HepG2 (cell line): ENCODE data around the gene CACNA1D. TPM values are rescaled to one million over a fixed set of nuclear protein-coding genes. Genes with fewer than 3 reads are reported as not detected.

Source experiments
- ATAC-seq: fragments of 200-7000 bp; cut with Tn5 transposase; 3 replicates; pipeline ENCODE4 v1.9.1; 2020; ENCODE audit warnings: mild to moderate bottlenecking, moderate library complexity
- BruUV-seq: library from RNA; stranded (reverse); fragments of 400-500 nt; replicated peaks from 2 replicates; lab custom pipeline; 2021; lab: Mats Ljungman, UMichigan
- CTCF ChIA-PET: fragments of 300-600 bp; formaldehyde crosslinking; extraction: SDS; loops from one replicate; lab custom pipeline; 2021; ENCODE audit warnings: low total read pairs, inconsistent platforms, low intra/inter-chr PET ratio; lab: Yijun Ruan, JAX
- POLR2A ChIA-PET: fragments of 350-600 bp; sonication (Branson Sonifier 250); formaldehyde crosslinking; loops from one replicate; lab custom pipeline; 2020; ENCODE audit warnings: antibody characterized with exemption, inconsistent platforms; lab: Yijun Ruan, JAX
- DNase-seq: peaks from one replicate; pipeline ENCODE4 v3.0.0-alpha.2; 2015; ENCODE audit warnings: low spot score
- FAIRE-seq: peaks from 3 replicates; lab custom pipeline; 2011; peaks lifted over from hg19 to GRCh38; lab: Jason Lieb, UNC
- H2AFZ ChIP-seq: one replicate; pipeline ENCODE4 v1.6.1; 2011; ENCODE audit warnings: low read length, inconsistent platforms
- H3K27ac ChIP-seq: fragments of 300-600 bp; 3 replicates; pipeline ENCODE4 v1.8.0; 2011; ENCODE audit warnings: mixed run types, mild to moderate bottlenecking, mixed read lengths, low read length, inconsistent platforms; ENCODE audit not compliant: insufficient read depth; ENCODE audit errors: extremely low read length
- H3K27me3 ChIP-seq, 2 experiments: fragments of 200-600 bp in 1 of 2; 2 replicates in 1 of 2; 3 replicates in 1 of 2; pipeline versions ENCODE4 v1.6.0 to v1.8.0; 2011; ENCODE audit warnings: low read length in 2 of 2, mild to moderate bottlenecking in 2 of 2, moderate library complexity in 2 of 2, inconsistent platforms in 1 of 2; ENCODE audit not compliant: insufficient read depth in 2 of 2, control insufficient read depth in 1 of 2
- H3K36me3 ChIP-seq, 2 experiments: fragments of 200-600 bp in 1 of 2; replicated peaks in 1 of 2; 2 replicates in 1 of 2; 3 replicates in 1 of 2; pipeline versions ENCODE4 v1.5.1 to v1.8.0; 2011; ENCODE audit warnings: low read length in 2 of 2, inconsistent platforms in 1 of 2; ENCODE audit not compliant: insufficient read depth in 2 of 2, control insufficient read depth in 1 of 2
- H3K4me1 ChIP-seq: 2 replicates; pipeline ENCODE4 v1.5.1; 2012; ENCODE audit warnings: low read length, inconsistent platforms; ENCODE audit not compliant: insufficient read depth
- H3K4me2 ChIP-seq: 2 replicates; pipeline ENCODE4 v1.6.0; 2011; ENCODE audit warnings: low read depth, low read length, inconsistent platforms
- H3K4me3 ChIP-seq, 3 experiments: fragments of 200-600 bp in 1 of 3; sonication (generic), shearing (Covaris generic) in 1 of 3; replicated peaks in 1 of 3; 2 replicates each; pipeline ENCODE4 v1.5.1; 2011 to 2016; ENCODE audit warnings: low read length in 3 of 3, inconsistent platforms in 2 of 3, low read depth in 2 of 3, mild to moderate bottlenecking in 2 of 3, control low read depth in 1 of 3, mixed read lengths in 1 of 3; ENCODE audit not compliant: insufficient read depth in 1 of 3
- H3K79me2 ChIP-seq: one replicate; pipeline ENCODE4 v1.6.1; 2011; ENCODE audit warnings: low read length, inconsistent platforms; ENCODE audit not compliant: insufficient read depth
- H3K9ac ChIP-seq: 2 replicates; pipeline ENCODE4 v1.6.0; 2011; ENCODE audit warnings: mild to moderate bottlenecking, low read depth, low read length, inconsistent platforms; ENCODE audit not compliant: insufficient read depth
- H3K9me3 ChIP-seq: 2 replicates; pipeline ENCODE4 v1.5.1; 2012; ENCODE audit warnings: mild to moderate bottlenecking, low read length
- H4K20me1 ChIP-seq: 2 replicates; pipeline ENCODE4 v1.6.0; 2011; ENCODE audit warnings: inconsistent platforms, mild to moderate bottlenecking, low read length, moderate library complexity; ENCODE audit not compliant: insufficient read depth
- BORCS8-MEF2B ChIP-seq: sonication (generic); formaldehyde crosslinking; IDR thresholded peaks from 2 replicates; pipeline ENCODE4 v1.8.0; 2022; ENCODE audit warnings: mild to moderate bottlenecking, missing genetic modification reagents
- FOXM1 ChIP-seq: sonication (generic); formaldehyde crosslinking; IDR thresholded peaks from 2 replicates; pipeline ENCODE4 v1.5.0; 2020; ENCODE audit warnings: missing genetic modification reagents
- KDM2A ChIP-seq: sonication (generic); formaldehyde crosslinking; IDR thresholded peaks from 2 replicates; pipeline ENCODE4 v1.4.0; 2020; ENCODE audit warnings: low read depth, missing genetic modification reagents, borderline replicate concordance
- KLF11 ChIP-seq: IDR thresholded peaks from 2 replicates; pipeline ENCODE4 v1.6.1; 2016; ENCODE audit warnings: missing compliant biosample characterization
- MAFG ChIP-seq: sonication (generic); formaldehyde crosslinking; IDR thresholded peaks from 2 replicates; pipeline ENCODE4 v1.5.1; 2020; ENCODE audit warnings: mild to moderate bottlenecking, missing genetic modification reagents
- PAF1 ChIP-seq: IDR thresholded peaks from 2 replicates; pipeline ENCODE4 v1.6.1; 2016; ENCODE audit warnings: missing genetic modification reagents, missing compliant biosample characterization
- POLR2A ChIP-seq, 2 experiments: IDR thresholded peaks; 2 replicates each; pipeline ENCODE4 v1.6.1; 2011; ENCODE audit warnings: low read depth in 2 of 2, low read length in 2 of 2, mild to moderate bottlenecking in 1 of 2, moderate library complexity in 1 of 2; ENCODE audit not compliant: insufficient read depth in 1 of 2
- POLR2AphosphoS5 ChIP-seq: IDR thresholded peaks from 2 replicates; pipeline ENCODE4 v1.6.1; 2012; ENCODE audit warnings: low read depth, low read length
- POLR2G ChIP-seq: fragments of 200-400 bp; formaldehyde crosslinking; IDR thresholded peaks from 2 replicates; pipeline ENCODE4 v1.6.1; 2018; ENCODE audit warnings: mild to moderate bottlenecking, low read depth, low read length, moderate library complexity
- RBM22 ChIP-seq: fragments of 200-400 bp; formaldehyde crosslinking; optimal IDR thresholded peaks from 2 replicates; pipeline ENCODE3; 2017; ENCODE audit warnings: mild to moderate bottlenecking, low read length, moderate library complexity
- ZC3H13 ChIP-seq: sonication (generic); formaldehyde crosslinking; IDR thresholded peaks from 2 replicates; pipeline ENCODE4 v1.8.1; 2023; ENCODE audit warnings: mild to moderate bottlenecking, missing genetic modification reagents, moderate library complexity
- ZNF10 ChIP-seq: sonication (generic); formaldehyde crosslinking; IDR thresholded peaks from 2 replicates; pipeline ENCODE4 v1.4.0; 2020; ENCODE audit warnings: mild to moderate bottlenecking, low read depth, missing genetic modification reagents, borderline replicate concordance
- ZNF687 ChIP-seq: sonication (generic); formaldehyde crosslinking; IDR thresholded peaks from 2 replicates; pipeline ENCODE4 v1.5.1; 2020; ENCODE audit warnings: mild to moderate bottlenecking, missing genetic modification reagents, moderate library complexity
- WGBS: methylation state at CpG from one replicate; pipeline ENCODE4 v1.1.6; 2017; ENCODE audit warnings: low lambda C conversion rate; 5-methylcytosine and 5-hydroxymethylcytosine counted together
- in situ Hi-C: cut with HindIII; loops from 2 replicates; pipeline ENCODE4 v1.10.0; 2017; ENCODE audit warnings: low pct_unique_long_range_greater_than_20kb; ENCODE audit not compliant: extremely low pct_ligation_motif_present
- intact Hi-C: fragments of 100-400 bp; cut with micrococcal nuclease; formaldehyde crosslinking; loops from one replicate; pipeline ENCODE4 v1.10.0; 2022; ENCODE audit not compliant: unreplicated experiment
- polyA plus RNA-seq, 8 experiments: library from polyadenylated mRNA; depleted of rRNA in 3 of 8; stranded (reverse) in 7 of 8; unstranded in 1 of 8; fragments of >200 nt; fragmentation: Illumina TruSeq in 4 of 8; extraction: Trizol in 4 of 8; gene quantifications; 2 replicates each; pipeline versions ENCODE4 v1.2.1 to v1.2.3, GENCODE V29; 2011 to 2016; ENCODE audit warnings: low read depth in 4 of 8, missing spikeins in 1 of 8, mixed read lengths in 1 of 8; ENCODE audit not compliant: insufficient read depth in 1 of 8
- total RNA-seq, 5 experiments: library from RNA; depleted of rRNA; stranded (reverse); fragments of >200 nt; fragmentation: Illumina TruSeq; extraction: Trizol; gene quantifications; 2 replicates each; pipeline ENCODE4 v1.2.3, GENCODE V29; 2016; ENCODE audit warnings: low read depth in 1 of 5
- TF ChIP-seq, protein P1 (sequence below): sonication (generic); formaldehyde crosslinking; IDR thresholded peaks from 2 replicates; pipeline ENCODE4; 2020; ENCODE audit warnings: missing genetic modification reagents, mild to moderate bottlenecking, borderline replicate concordance
- TF ChIP-seq, protein P2 (sequence below): sonication (generic); formaldehyde crosslinking; conservative IDR thresholded peaks from 2 replicates; pipeline ENCODE4 v1.8.0; 2022; ENCODE audit warnings: missing genetic modification reagents

CACNA1D gene
- total and polyA plus RNA-seq, 2 of the 13 experiments (the other 11 are each of a cell fraction or from before 2014, with no cell fraction given): 0.26 to 0.38 TPM

DNA sequence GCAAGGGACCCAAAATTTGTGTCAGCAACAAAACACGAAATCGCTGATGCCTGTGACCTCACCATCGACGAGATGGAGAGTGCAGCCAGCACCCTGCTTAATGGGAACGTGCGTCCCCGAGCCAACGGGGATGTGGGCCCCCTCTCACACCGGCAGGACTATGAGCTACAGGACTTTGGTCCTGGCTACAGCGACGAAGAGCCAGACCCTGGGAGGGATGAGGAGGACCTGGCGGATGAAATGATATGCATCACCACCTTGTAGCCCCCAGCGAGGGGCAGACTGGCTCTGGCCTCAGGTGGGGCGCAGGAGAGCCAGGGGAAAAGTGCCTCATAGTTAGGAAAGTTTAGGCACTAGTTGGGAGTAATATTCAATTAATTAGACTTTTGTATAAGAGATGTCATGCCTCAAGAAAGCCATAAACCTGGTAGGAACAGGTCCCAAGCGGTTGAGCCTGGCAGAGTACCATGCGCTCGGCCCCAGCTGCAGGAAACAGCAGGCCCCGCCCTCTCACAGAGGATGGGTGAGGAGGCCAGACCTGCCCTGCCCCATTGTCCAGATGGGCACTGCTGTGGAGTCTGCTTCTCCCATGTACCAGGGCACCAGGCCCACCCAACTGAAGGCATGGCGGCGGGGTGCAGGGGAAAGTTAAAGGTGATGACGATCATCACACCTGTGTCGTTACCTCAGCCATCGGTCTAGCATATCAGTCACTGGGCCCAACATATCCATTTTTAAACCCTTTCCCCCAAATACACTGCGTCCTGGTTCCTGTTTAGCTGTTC lies 316.9 kb downstream of the CACNA1D start:
- peaks cover 0 to 12% of the 10 kb centered on the region in 2 experiments; a peak in 3 of 5 replicates for H3K36me3 ChIP-seq
- no peak overlapping the region for H3K27ac ChIP-seq
- FAIRE-seq (no peak), ATAC-seq (peak; percentile 3), DNase-seq (no peak)
- POLR2A ChIA-PET: interaction anchor here (1.6 to 12.1 kb wide), 2 partner anchors 32 to 36 kb away, joined by 6 to 156 read pairs; partner anchors contain the start of gene CHDH
- TSS peak; percentile 0 for BruUV-seq
- H3K27me3 ChIP-seq: no peaks in the 10 kb centered on the region; a peak in 1 of 5 replicates
- no peaks in the 10 kb centered on the region for H3K9me3 ChIP-seq
- H4K20me1 ChIP-seq: peaks cover 8% of the 10 kb centered on the region; the same call in 1 of the 2 replicates
- peaks cover 14% of the 10 kb centered on the region for H3K4me1 ChIP-seq
- H3K4me2 ChIP-seq: no peak overlapping the region
- in situ Hi-C loops: no loop called here
- no peak overlapping the region for H3K4me3 ChIP-seq
- no peak overlapping the region for H2AFZ ChIP-seq
- no peak overlapping the region for H3K9ac ChIP-seq
- 86% methylated on average over 22 of the region's 24 CpGs for WGBS
- intact Hi-C loops: no loop called here
- CTCF ChIA-PET: no interaction called here
- no peaks in the 10 kb centered on the region for H3K79me2 ChIP-seq
- TF ChIP-seq POLR2A (IDR thresholded peaks at IDR 0.05; ENCODE audit: insufficient read depth in 1 of 2, low read depth in 2 of 2, low read length in 2 of 2) (peak in 1 of 2 experiments; percentile 31; a peak in 1 of 4 replicates), RBM22 (peak; percentile 85), ZNF687 (CRISPR knock-in tag) (0 out of 2 replicates have a peak, but pooled peaks have one; percentile 27), ZNF10 (CRISPR knock-in tag) (no peak), POLR2AphosphoS5 (peak; percentile 20; the same call in 1 of the 2 replicates), POLR2G (peak; percentile 62; the same call in 1 of the 2 replicates), BORCS8-MEF2B (CRISPR knock-in tag) (peak; percentile 49; the same call in 1 of the 2 replicates), PAF1 (CRISPR knock-in tag) (peak; percentile 79; the same call in 1 of the 2 replicates), KLF11 (CRISPR knock-in tag) (no peak), ZC3H13 (CRISPR knock-in tag) (peak; percentile 73; the same call in 1 of the 2 replicates), KDM2A (peak; percentile 34; the same call in 1 of the 2 replicates), MAFG (no peak), FOXM1 (CRISPR knock-in tag) (no peak)
- TF ChIP-seq, protein P1, sequence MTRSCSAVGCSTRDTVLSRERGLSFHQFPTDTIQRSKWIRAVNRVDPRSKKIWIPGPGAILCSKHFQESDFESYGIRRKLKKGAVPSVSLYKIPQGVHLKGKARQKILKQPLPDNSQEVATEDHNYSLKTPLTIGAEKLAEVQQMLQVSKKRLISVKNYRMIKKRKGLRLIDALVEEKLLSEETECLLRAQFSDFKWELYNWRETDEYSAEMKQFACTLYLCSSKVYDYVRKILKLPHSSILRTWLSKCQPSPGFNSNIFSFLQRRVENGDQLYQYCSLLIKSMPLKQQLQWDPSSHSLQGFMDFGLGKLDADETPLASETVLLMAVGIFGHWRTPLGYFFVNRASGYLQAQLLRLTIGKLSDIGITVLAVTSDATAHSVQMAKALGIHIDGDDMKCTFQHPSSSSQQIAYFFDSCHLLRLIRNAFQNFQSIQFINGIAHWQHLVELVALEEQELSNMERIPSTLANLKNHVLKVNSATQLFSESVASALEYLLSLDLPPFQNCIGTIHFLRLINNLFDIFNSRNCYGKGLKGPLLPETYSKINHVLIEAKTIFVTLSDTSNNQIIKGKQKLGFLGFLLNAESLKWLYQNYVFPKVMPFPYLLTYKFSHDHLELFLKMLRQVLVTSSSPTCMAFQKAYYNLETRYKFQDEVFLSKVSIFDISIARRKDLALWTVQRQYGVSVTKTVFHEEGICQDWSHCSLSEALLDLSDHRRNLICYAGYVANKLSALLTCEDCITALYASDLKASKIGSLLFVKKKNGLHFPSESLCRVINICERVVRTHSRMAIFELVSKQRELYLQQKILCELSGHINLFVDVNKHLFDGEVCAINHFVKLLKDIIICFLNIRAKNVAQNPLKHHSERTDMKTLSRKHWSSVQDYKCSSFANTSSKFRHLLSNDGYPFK (CRISPR knock-in tag): no peak
- TF ChIP-seq, protein P2, sequence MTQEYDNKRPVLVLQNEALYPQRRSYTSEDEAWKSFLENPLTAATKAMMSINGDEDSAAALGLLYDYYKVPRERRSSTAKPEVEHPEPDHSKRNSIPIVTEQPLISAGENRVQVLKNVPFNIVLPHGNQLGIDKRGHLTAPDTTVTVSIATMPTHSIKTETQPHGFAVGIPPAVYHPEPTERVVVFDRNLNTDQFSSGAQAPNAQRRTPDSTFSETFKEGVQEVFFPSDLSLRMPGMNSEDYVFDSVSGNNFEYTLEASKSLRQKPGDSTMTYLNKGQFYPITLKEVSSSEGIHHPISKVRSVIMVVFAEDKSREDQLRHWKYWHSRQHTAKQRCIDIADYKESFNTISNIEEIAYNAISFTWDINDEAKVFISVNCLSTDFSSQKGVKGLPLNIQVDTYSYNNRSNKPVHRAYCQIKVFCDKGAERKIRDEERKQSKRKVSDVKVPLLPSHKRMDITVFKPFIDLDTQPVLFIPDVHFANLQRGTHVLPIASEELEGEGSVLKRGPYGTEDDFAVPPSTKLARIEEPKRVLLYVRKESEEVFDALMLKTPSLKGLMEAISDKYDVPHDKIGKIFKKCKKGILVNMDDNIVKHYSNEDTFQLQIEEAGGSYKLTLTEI: no peak
